Uterus (tissue), 4 donors: ENCODE results near the gene SMIM3. TPM values are rescaled to one million over a fixed set of nuclear protein-coding genes. Genes with fewer than 3 reads are reported as not detected.
"Not testable (repeated sequence)": the region's sequence is repeated elsewhere in the genome, so short reads cannot be mapped to it uniquely, and the experiment has no call there.

Source experiments
- DNase-seq, 2 donors: peaks; one replicate each; pipeline ENCODE4 v3.0.0-alpha.2; 2019 to 2020
- H3K27ac ChIP-seq, 2 donors: fragments of 200-600 bp; sonication (generic); 1 replicate in 1 of 2; 2 replicates in 1 of 2; pipeline ENCODE4 v1.5.1; 2016 to 2018
- H3K27me3 ChIP-seq, 2 donors: fragments of 200-600 bp; sonication (generic); one replicate each; pipeline ENCODE4 v1.5.1; 2018 to 2019; ENCODE audit warnings: control low read depth in 1 of 2
- H3K36me3 ChIP-seq, 2 donors: fragments of 200-600 bp; sonication (generic); one replicate each; pipeline ENCODE4 v1.5.1; 2019; ENCODE audit warnings: control low read depth in 1 of 2
- H3K4me1 ChIP-seq, 2 donors: fragments of 200-600 bp; sonication (generic); one replicate each; pipeline ENCODE4 v1.5.1; 2018 to 2019; ENCODE audit warnings: control low read depth in 1 of 2
- H3K4me3 ChIP-seq, 2 donors: fragments of 200-600 bp; sonication (generic); 1 replicate in 1 of 2; 2 replicates in 1 of 2; pipeline ENCODE4 v1.5.1; 2018 to 2019; ENCODE audit warnings: mild to moderate bottlenecking in 1 of 2
- H3K9me3 ChIP-seq, 2 donors: fragments of 200-600 bp; sonication (generic); one replicate each; pipeline ENCODE4 v1.5.1; 2019; ENCODE audit warnings: control low read depth in 1 of 2
- CTCF ChIP-seq, 4 experiments: fragments of 200-600 bp in 2 of 4; fragments of 450-650 bp in 2 of 4; sonication (generic) in 2 of 4; IDR thresholded peaks; one replicate each; pipeline ENCODE4 v1.5.1; 2016 to 2019; ENCODE audit warnings: antibody characterized with exemption in 4 of 4, mild to moderate bottlenecking in 2 of 4, moderate library complexity in 1 of 4
- POLR2A ChIP-seq, 2 donors: fragments of 450-650 bp; IDR thresholded peaks; one replicate each; pipeline ENCODE4 v1.6.1; 2016; ENCODE audit warnings: antibody characterized with exemption in 2 of 2, mild to moderate bottlenecking in 1 of 2, moderate library complexity in 1 of 2
- intact Hi-C: fragments of 100-400 bp; cut with DNase I; formaldehyde crosslinking; loops from one replicate; pipeline ENCODE4 v1.15.1; 2023; ENCODE audit warnings: low total_unique reads
- total RNA-seq, 4 donors: library from RNA; depleted of rRNA in 3 of 4; stranded (reverse); fragments of >200 nt in 3 of 4; gene quantifications; one replicate each; pipeline versions ENCODE4 v1.1.0 to v1.2.4, GENCODE V29; 2014 to 2023
- donor health status: DM: yes; HTN: yes; CAD: no.

Gene SMIM3
- total RNA-seq, 4 donors from 2014 or later: 2.6 to 55.9 (median 32.1) TPM

GRCh38 chr5:150815010-150815409, 36.5 kb downstream of the SMIM3 start:
- intact Hi-C loops: no loop called here
- Histone ChIP-seq H3K27ac (no peak overlapping the region), H3K4me3 (no peak overlapping the region), H3K4me1 (no peaks in the 10 kb centered on the region), H3K36me3 (no peaks in the 10 kb centered on the region), H3K27me3 (no peaks in the 10 kb centered on the region), H3K9me3 (no peaks in the 10 kb centered on the region)
- no peak for TF ChIP-seq POLR2A (IDR thresholded peaks at IDR 0.05)
- TF ChIP-seq CTCF (IDR thresholded peaks at IDR 0.05): no peak
- no peak for DNase-seq

GRCh38 chr5:150816946-150817345, 38.4 kb downstream of the SMIM3 start:
- Histone ChIP-seq H3K4me3 (no peak overlapping the region), H3K27ac (no peak overlapping the region), H3K27me3 (no peaks in the 10 kb centered on the region), H3K4me1 (no peaks in the 10 kb centered on the region), H3K9me3 (no peaks in the 10 kb centered on the region), H3K36me3 (no peaks in the 10 kb centered on the region)
- DNase-seq: no peak
- intact Hi-C loops: no loop called here
- no peak for TF ChIP-seq POLR2A (IDR thresholded peaks at IDR 0.05)
- no peak for TF ChIP-seq CTCF (IDR thresholded peaks at IDR 0.05)

GRCh38 chr5:150829744-150830143, 51.2 kb downstream of the SMIM3 start:
- H3K27ac ChIP-seq: no peak overlapping the region
- no peak for DNase-seq
- no peaks in the 10 kb centered on the region for H3K36me3 ChIP-seq
- no peaks in the 10 kb centered on the region for H3K9me3 ChIP-seq
- intact Hi-C loops: no loop called here
- no peaks in the 10 kb centered on the region for H3K4me1 ChIP-seq
- H3K27me3 ChIP-seq: no peaks in the 10 kb centered on the region
- H3K4me3 ChIP-seq: no peak overlapping the region
- TF ChIP-seq POLR2A (IDR thresholded peaks at IDR 0.05) (no peak), CTCF (IDR thresholded peaks at IDR 0.05) (no peak)

- H3K9me3 ChIP-seq, H3K27me3 ChIP-seq, H3K4me3 ChIP-seq, H3K4me1 ChIP-seq, intact Hi-C loops, DNase-seq, H3K27ac ChIP-seq, H3K36me3 ChIP-seq: not testable (repeated sequence)
Observed at GRCh38 chr5:150831821-150832220, 53.3 kb downstream of the SMIM3 start.

GRCh38 chr5:150836064-150836463, 57.5 kb downstream of the SMIM3 start:
- intact Hi-C loops: no loop called here
- DNase-seq: no peak
- Histone ChIP-seq H3K27ac (no peak overlapping the region), H3K36me3 (no peaks in the 10 kb centered on the region), H3K4me3 (no peak overlapping the region), H3K4me1 (no peaks in the 10 kb centered on the region), H3K9me3 (no peaks in the 10 kb centered on the region), H3K27me3 (no peaks in the 10 kb centered on the region)
- TF ChIP-seq POLR2A (IDR thresholded peaks at IDR 0.05) (no peak), CTCF (IDR thresholded peaks at IDR 0.05) (no peak)

- no peak overlapping the region for H3K27ac ChIP-seq
- H3K36me3 ChIP-seq: no peaks in the 10 kb centered on the region
- intact Hi-C loops: no loop called here
- no peaks in the 10 kb centered on the region for H3K27me3 ChIP-seq
- DNase-seq: no peak
- no peak overlapping the region for H3K4me3 ChIP-seq
- no peaks in the 10 kb centered on the region for H3K9me3 ChIP-seq
- H3K4me1 ChIP-seq: no peaks in the 10 kb centered on the region
- TF ChIP-seq POLR2A (IDR thresholded peaks at IDR 0.05) (no peak), CTCF (IDR thresholded peaks at IDR 0.05) (no peak)
Observed at GRCh38 chr5:150836703-150837102, 58.1 kb downstream of the SMIM3 start.

GRCh38 chr5:150845185-150845859, 66.8 kb downstream of the SMIM3 start:
- H3K27ac ChIP-seq, H3K4me1 ChIP-seq, H3K36me3 ChIP-seq, H3K4me3 ChIP-seq, DNase-seq, H3K27me3 ChIP-seq, H3K9me3 ChIP-seq, intact Hi-C loops: not testable (repeated sequence)

GRCh38 chr5:150846308-150846653, 67.7 kb downstream of the SMIM3 start, which contains the start of gene IRGM:
TSS of gene IRGM (plus strand) at chr5:150846521. CDS start at chr5:150848124, 1,603 bp downstream.
- DNase-seq, intact Hi-C loops, H3K27me3 ChIP-seq, H3K36me3 ChIP-seq, H3K9me3 ChIP-seq, H3K4me1 ChIP-seq, H3K4me3 ChIP-seq, H3K27ac ChIP-seq: not testable (repeated sequence)
